Skeletal muscle satellite cell (primary cell): ENCODE measurements around the gene KCNH3.

ENCODE experiments used
- H3K27me3 ChIP-seq: 2 replicates; pipeline ENCODE4 v1.7.0; 2013; ENCODE audit warnings: low read length; ENCODE audit not compliant: control insufficient read depth, insufficient read depth
- H3K36me3 ChIP-seq: 2 replicates; pipeline ENCODE4 v1.7.0; 2013; ENCODE audit warnings: mild to moderate bottlenecking, control low read depth, low read length; ENCODE audit not compliant: insufficient read depth
- H3K4me1 ChIP-seq: 2 replicates; pipeline ENCODE4 v1.7.0; 2013; ENCODE audit warnings: low read length; ENCODE audit not compliant: control insufficient read depth, insufficient read depth
- H3K4me2 ChIP-seq: 2 replicates; pipeline ENCODE4 v1.7.0; 2013; ENCODE audit warnings: mild to moderate bottlenecking, low read length
- H3K4me3 ChIP-seq: 2 replicates; pipeline ENCODE4 v1.7.0; 2013; ENCODE audit warnings: low read length
- H3K9ac ChIP-seq: 2 replicates; pipeline ENCODE4 v1.7.0; 2013; ENCODE audit warnings: mild to moderate bottlenecking, low read depth, low read length, moderate library complexity
- H3K9me3 ChIP-seq: replicated peaks from 2 replicates; pipeline ENCODE4 v1.7.0; 2013; ENCODE audit warnings: mild to moderate bottlenecking, control low read depth, low read length

The KCNH3 gene

GRCh38 chr12:49540229-49541139 is 1.7 kb downstream of the KCNH3 start:
- Histone ChIP-seq H3K36me3 (no peaks in the 10 kb centered on the region), H3K9me3 (no peaks in the 10 kb centered on the region), H3K27me3 (peaks cover 65% of the 10 kb centered on the region), H3K4me1 (peaks cover 15% of the 10 kb centered on the region), H3K4me3 (no peak overlapping the region), H3K9ac (no peak overlapping the region), H3K4me2 (no peak overlapping the region)

- H3K9me3 ChIP-seq, result no peaks in the 10 kb centered on the region
- H3K4me2 ChIP-seq, result no peak overlapping the region
- no peak overlapping the region for H3K9ac ChIP-seq
- H3K27me3 ChIP-seq, result peaks cover 72% of the 10 kb centered on the region
- peaks cover 12% of the 10 kb centered on the region for H3K4me1 ChIP-seq
- H3K36me3 ChIP-seq, result no peaks in the 10 kb centered on the region
- no peak overlapping the region for H3K4me3 ChIP-seq
These were observed 2.5 kb downstream of the KCNH3 start for GRCh38 chr12:49541140-49541861.

DNA sequence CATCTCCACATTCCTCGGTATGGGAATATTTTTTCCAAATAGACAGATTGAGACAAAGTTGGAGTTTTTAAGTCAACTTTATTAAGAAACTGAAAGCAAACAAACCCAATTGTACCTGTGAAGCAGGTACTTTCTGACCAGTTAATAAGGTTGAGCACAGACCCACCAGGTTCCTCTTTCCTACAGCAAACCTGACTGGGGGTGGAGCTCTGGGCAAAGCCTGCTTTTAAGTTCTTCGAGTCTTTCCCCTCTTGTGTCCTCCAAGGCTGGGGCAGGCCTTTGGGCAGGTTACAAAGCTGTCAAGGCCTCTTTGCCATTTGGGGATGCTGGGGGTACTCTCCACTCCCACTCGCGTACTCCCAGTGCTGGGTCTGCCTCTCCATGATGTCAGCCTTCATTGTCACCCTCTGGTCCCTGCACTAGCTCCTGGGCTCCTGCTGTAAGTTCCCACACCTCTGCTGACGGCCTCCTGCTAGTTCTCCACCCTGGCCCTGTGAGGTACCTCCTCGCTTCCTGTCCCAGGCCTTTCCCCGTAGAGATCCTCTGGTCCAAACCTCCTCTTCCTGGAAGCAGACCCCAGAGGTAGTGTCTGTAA is 3.2 kb downstream of the KCNH3 start:
- H3K4me2 ChIP-seq, result no peak overlapping the region
- peaks cover 66% of the 10 kb centered on the region for H3K27me3 ChIP-seq
- peaks cover 12% of the 10 kb centered on the region for H3K4me1 ChIP-seq
- H3K4me3 ChIP-seq, result no peak overlapping the region
- no peaks in the 10 kb centered on the region for H3K36me3 ChIP-seq
- no peaks in the 10 kb centered on the region for H3K9me3 ChIP-seq
- no peak overlapping the region for H3K9ac ChIP-seq

GRCh38 chr12:49542592-49543160 is 3.8 kb downstream of the KCNH3 start:
- H3K9ac ChIP-seq, result no peak overlapping the region
- no peak overlapping the region for H3K4me2 ChIP-seq
- no peaks in the 10 kb centered on the region for H3K9me3 ChIP-seq
- peaks cover 8% of the 10 kb centered on the region for H3K4me1 ChIP-seq
- peaks cover 66% of the 10 kb centered on the region for H3K27me3 ChIP-seq
- no peak overlapping the region for H3K4me3 ChIP-seq
- H3K36me3 ChIP-seq, result no peaks in the 10 kb centered on the region

DNA sequence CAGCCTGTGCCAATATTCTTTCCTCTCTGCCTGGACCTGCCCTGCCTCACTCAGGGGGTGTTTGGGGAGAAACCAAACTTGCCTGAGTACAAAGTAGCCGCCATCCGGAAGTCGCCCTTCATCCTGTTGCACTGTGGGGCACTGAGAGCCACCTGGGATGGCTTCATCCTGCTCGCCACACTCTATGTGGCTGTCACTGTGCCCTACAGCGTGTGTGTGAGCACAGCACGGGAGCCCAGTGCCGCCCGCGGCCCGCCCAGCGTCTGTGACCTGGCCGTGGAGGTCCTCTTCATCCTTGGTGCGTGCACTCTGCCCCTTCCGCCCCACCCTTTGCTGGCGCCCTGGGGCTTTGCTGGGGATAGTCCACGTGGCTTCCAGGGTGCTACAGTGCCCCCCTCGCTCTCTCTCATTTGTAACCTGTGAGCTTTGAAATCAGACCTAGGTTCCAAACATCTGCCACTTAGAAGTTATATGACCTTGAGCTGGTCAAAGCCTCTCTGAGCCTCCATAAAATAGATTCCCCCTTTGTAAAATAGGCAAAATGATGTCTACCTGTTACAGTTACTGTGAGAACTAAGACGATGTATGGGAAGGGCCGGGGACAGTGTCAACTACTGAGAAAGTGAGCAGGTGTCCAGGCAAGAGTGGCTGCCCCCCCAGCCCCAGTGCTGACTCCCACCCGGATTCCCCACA is 4.5 kb downstream of the KCNH3 start:
- Histone ChIP-seq H3K9ac (no peak overlapping the region), H3K9me3 (no peaks in the 10 kb centered on the region), H3K4me3 (no peak overlapping the region), H3K4me2 (no peak overlapping the region), H3K36me3 (no peaks in the 10 kb centered on the region), H3K4me1 (peaks cover 1% of the 10 kb centered on the region), H3K27me3 (peaks cover 66% of the 10 kb centered on the region)

DNA sequence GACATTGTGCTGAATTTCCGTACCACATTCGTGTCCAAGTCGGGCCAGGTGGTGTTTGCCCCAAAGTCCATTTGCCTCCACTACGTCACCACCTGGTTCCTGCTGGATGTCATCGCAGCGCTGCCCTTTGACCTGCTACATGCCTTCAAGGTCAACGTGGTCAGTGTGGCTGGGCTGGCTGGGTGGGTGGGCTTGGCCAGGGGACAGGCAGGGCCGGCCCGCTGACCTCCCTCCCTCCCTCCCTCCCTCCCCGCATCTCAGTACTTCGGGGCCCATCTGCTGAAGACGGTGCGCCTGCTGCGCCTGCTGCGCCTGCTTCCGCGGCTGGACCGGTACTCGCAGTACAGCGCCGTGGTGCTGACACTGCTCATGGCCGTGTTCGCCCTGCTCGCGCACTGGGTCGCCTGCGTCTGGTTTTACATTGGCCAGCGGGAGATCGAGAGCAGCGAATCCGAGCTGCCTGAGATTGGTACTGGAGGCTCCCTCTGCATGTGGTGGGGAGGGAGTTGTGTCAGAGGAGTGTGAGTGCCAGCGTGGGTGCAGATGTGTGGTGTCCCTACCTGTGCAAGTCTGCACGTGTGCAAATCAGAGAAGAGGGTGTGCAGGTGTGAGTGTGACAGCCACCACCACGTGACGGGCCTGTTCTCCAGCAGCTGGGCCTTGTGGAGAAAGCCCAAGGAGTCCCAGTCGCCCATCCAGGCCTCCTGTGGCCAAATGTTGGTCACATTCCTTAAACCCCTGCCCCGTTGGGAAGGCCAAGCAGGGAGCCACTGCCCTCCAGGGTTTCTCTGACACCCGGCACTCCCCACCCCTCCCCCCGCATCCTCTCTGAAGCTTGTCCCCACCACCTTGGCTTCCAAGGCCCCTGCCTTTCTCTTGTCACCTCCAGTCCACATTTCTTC is 5.3 kb downstream of the KCNH3 start:
- no peak overlapping the region for H3K9ac ChIP-seq
- H3K4me1 ChIP-seq, result peaks cover 8% of the 10 kb centered on the region
- no peaks in the 10 kb centered on the region for H3K36me3 ChIP-seq
- H3K4me2 ChIP-seq, result no peak overlapping the region
- H3K9me3 ChIP-seq, result no peaks in the 10 kb centered on the region
- peaks cover 69% of the 10 kb centered on the region for H3K27me3 ChIP-seq
- no peak overlapping the region for H3K4me3 ChIP-seq

- H3K9me3 ChIP-seq, result no peaks in the 10 kb centered on the region
- H3K4me1 ChIP-seq, result peaks cover 10% of the 10 kb centered on the region
- H3K4me2 ChIP-seq, result no peak overlapping the region
- peaks cover 65% of the 10 kb centered on the region for H3K27me3 ChIP-seq
- no peak overlapping the region for H3K9ac ChIP-seq
- H3K4me3 ChIP-seq, result no peak overlapping the region
- no peaks in the 10 kb centered on the region for H3K36me3 ChIP-seq
These were observed 7.0 kb downstream of the KCNH3 start for GRCh38 chr12:49545815-49546214.

DNA sequence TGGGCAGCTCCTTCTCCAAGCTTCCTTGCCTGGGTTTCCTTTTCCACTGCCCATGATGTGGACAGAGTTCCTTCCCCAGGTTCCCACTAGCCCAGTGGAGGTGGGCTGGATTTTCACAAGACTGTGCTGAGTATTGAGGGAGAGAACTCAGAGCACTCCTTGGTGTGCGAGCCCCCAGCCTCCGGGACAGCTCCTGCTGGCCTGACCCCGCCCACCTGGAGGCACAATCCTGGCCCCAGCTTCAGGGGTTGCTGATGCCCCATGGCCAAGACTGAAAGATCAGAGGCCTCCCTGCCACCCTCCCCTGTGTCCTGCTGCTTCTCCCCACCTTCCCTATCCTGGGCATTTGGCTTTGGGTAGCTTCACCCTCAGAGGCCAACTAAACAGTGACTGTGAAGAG is 7.7 kb downstream of the KCNH3 start:
- Histone ChIP-seq H3K4me1 (peaks cover 10% of the 10 kb centered on the region), H3K4me3 (no peak overlapping the region), H3K27me3 (peaks cover 68% of the 10 kb centered on the region), H3K4me2 (no peak overlapping the region), H3K36me3 (no peaks in the 10 kb centered on the region), H3K9me3 (no peaks in the 10 kb centered on the region), H3K9ac (no peak overlapping the region)

DNA sequence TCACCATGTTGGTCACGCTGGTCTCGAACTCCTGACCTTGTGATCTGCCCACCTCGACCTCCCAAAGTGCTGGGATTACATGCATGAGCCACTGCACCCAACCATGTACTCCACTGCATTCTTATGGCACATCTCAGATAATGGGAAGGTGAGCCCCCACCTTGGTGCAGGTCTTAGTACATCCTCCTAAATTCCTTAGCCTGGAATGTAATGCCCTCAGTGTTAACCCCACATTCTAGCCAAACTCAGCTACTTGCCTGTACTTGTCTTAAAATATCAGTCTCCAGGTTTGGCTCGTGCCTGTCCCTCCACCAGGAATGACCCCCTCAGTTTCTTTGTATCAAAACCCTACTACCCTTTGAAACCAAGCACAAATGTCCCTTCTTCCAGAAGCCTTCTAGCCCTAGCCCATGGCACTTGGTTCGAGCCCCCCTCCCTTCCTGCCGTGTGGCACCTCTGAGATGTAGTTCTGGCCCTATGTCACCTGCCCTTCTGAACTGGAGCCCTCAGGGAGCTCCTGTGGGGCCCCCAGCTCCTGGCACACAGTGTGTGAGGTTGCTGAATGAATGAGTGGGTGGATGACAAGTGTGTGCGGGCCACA is 8.4 kb downstream of the KCNH3 start:
- Histone ChIP-seq H3K4me1 (peaks cover 10% of the 10 kb centered on the region), H3K9me3 (no peaks in the 10 kb centered on the region), H3K4me2 (no peak overlapping the region), H3K36me3 (no peaks in the 10 kb centered on the region), H3K4me3 (no peak overlapping the region), H3K27me3 (peaks cover 75% of the 10 kb centered on the region), H3K9ac (no peak overlapping the region)

DNA sequence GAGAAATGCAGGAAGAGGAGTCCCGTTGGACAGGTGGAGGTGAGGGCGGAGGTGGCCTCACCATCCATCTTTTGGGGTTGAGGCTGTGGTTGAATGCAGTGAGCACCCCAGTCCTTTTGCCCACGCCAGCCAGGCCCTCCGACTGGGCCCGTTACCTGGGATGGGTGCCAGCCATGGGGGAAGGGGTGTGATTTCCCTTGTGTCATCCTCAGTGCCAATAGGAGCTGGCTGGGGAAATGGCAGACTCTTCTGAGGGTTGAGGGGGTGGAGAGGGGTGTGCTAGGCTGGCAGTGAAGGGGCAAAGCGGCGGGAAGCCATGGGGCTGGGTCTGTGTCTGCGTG is 9.6 kb downstream of the KCNH3 start:
- H3K9me3 ChIP-seq, result no peaks in the 10 kb centered on the region
- H3K4me3 ChIP-seq, result peak overlapping the region; percentile 31
- peaks cover 77% of the 10 kb centered on the region for H3K27me3 ChIP-seq
- H3K4me1 ChIP-seq, result peaks cover 10% of the 10 kb centered on the region
- no peak overlapping the region for H3K9ac ChIP-seq
- H3K36me3 ChIP-seq, result no peaks in the 10 kb centered on the region
- peak overlapping the region; percentile 69 for H3K4me2 ChIP-seq
